HEK293 (cell line): ENCODE data around the gene NHERF2.

Source experiments
- ELK4 ChIP-seq: IDR thresholded peaks from 2 replicates; pipeline ENCODE4 v1.6.1; 2011; ENCODE audit warnings: mild to moderate bottlenecking, low read depth, low read length, borderline replicate concordance
- GLI2 ChIP-seq: fragments of 450-650 bp; formaldehyde crosslinking; IDR thresholded peaks from 2 replicates; pipeline ENCODE4; 2017; ENCODE audit warnings: missing biosample characterization, missing genetic modification characterization, low read depth, borderline replicate concordance
- PRDM2 ChIP-seq: fragments of 450-650 bp; formaldehyde crosslinking; IDR thresholded peaks from 2 replicates; pipeline ENCODE4 v1.5.1; 2016; ENCODE audit warnings: missing biosample characterization, missing genetic modification characterization, borderline replicate concordance
- RBAK ChIP-seq: fragments of 450-650 bp; formaldehyde crosslinking; IDR thresholded peaks from 2 replicates; pipeline ENCODE4 v1.5.1; 2016; ENCODE audit warnings: missing biosample characterization, missing genetic modification characterization
- WT1 ChIP-seq: fragments of 450-650 bp; formaldehyde crosslinking; IDR thresholded peaks from 2 replicates; pipeline ENCODE4 v1.5.1; 2016; ENCODE audit warnings: missing biosample characterization, missing genetic modification characterization
- ZIC2 ChIP-seq: fragments of 450-650 bp; formaldehyde crosslinking; IDR thresholded peaks from 2 replicates; pipeline ENCODE4 v1.5.1; 2016; ENCODE audit warnings: missing biosample characterization, missing genetic modification characterization
- ZNF133 ChIP-seq: fragments of 450-650 bp; formaldehyde crosslinking; IDR thresholded peaks from 2 replicates; pipeline ENCODE4 v1.5.1; 2016; ENCODE audit warnings: missing biosample characterization, missing genetic modification characterization
- ZNF184 ChIP-seq: fragments of 450-650 bp; IDR thresholded peaks from 2 replicates; pipeline ENCODE4 v1.5.1; 2018; ENCODE audit warnings: missing biosample characterization, mild to moderate bottlenecking, missing genetic modification characterization
- ZNF19 ChIP-seq: fragments of 450-650 bp; formaldehyde crosslinking; IDR thresholded peaks from 2 replicates; pipeline ENCODE4; 2016; ENCODE audit warnings: missing biosample characterization, missing genetic modification characterization, low read depth
- ZNF221 ChIP-seq: fragments of 450-650 bp; formaldehyde crosslinking; IDR thresholded peaks from 2 replicates; pipeline ENCODE4 v1.5.1; 2017; ENCODE audit warnings: missing biosample characterization, missing genetic modification characterization, borderline replicate concordance
- ZNF266 ChIP-seq: fragments of 450-650 bp; formaldehyde crosslinking; IDR thresholded peaks from 2 replicates; pipeline ENCODE4 v1.5.1; 2016; ENCODE audit warnings: missing biosample characterization, missing genetic modification characterization, low read depth
- ZNF341 ChIP-seq: fragments of 450-650 bp; formaldehyde crosslinking; IDR thresholded peaks from 2 replicates; pipeline ENCODE4; 2016; ENCODE audit warnings: low read depth, missing biosample characterization, missing genetic modification characterization
- ZNF404 ChIP-seq: fragments of 450-650 bp; formaldehyde crosslinking; IDR thresholded peaks from 2 replicates; pipeline ENCODE4 v1.5.1; 2017; ENCODE audit warnings: missing biosample characterization, missing genetic modification characterization
- ZNF514 ChIP-seq: fragments of 450-650 bp; formaldehyde crosslinking; IDR thresholded peaks from 2 replicates; pipeline ENCODE4 v1.5.1; 2016; ENCODE audit warnings: missing biosample characterization, missing genetic modification characterization
- ZNF530 ChIP-seq: fragments of 450-650 bp; formaldehyde crosslinking; IDR thresholded peaks from 2 replicates; pipeline ENCODE4 v1.5.1; 2016; ENCODE audit warnings: low read depth, missing biosample characterization, missing genetic modification characterization
- ZNF544 ChIP-seq: fragments of 450-650 bp; formaldehyde crosslinking; IDR thresholded peaks from 2 replicates; pipeline ENCODE4 v1.5.0; 2017; ENCODE audit warnings: missing biosample characterization, missing genetic modification characterization
- ZNF76 ChIP-seq: fragments of 450-650 bp; formaldehyde crosslinking; IDR thresholded peaks from 2 replicates; pipeline ENCODE4; 2016; ENCODE audit warnings: low read depth, missing biosample characterization, missing genetic modification characterization, borderline replicate concordance
- ZSCAN4 ChIP-seq: fragments of 450-650 bp; formaldehyde crosslinking; IDR thresholded peaks from 2 replicates; pipeline ENCODE4 v1.5.1; 2017; ENCODE audit warnings: missing biosample characterization, missing genetic modification characterization
- TF ChIP-seq, protein P1 (sequence below): fragments of 450-650 bp; formaldehyde crosslinking; IDR thresholded peaks from 2 replicates; pipeline ENCODE4 v1.5.0; 2017; ENCODE audit warnings: missing biosample characterization, missing genetic modification characterization, borderline replicate concordance
- TF ChIP-seq, protein P2 (sequence below): fragments of 450-650 bp; formaldehyde crosslinking; IDR thresholded peaks from 2 replicates; pipeline ENCODE4 v1.5.1; 2016; ENCODE audit warnings: missing biosample characterization, missing genetic modification characterization, low read depth
- TF ChIP-seq, protein P3 (sequence below): fragments of 450-650 bp; formaldehyde crosslinking; IDR thresholded peaks from 2 replicates; pipeline ENCODE4 v1.5.1; 2017; ENCODE audit warnings: missing biosample characterization, missing genetic modification characterization
- TF ChIP-seq, protein P4 (sequence below): fragments of 450-650 bp; formaldehyde crosslinking; IDR thresholded peaks from 2 replicates; pipeline ENCODE4; 2016; ENCODE audit warnings: missing biosample characterization, missing genetic modification characterization

NHERF2 gene

DNA sequence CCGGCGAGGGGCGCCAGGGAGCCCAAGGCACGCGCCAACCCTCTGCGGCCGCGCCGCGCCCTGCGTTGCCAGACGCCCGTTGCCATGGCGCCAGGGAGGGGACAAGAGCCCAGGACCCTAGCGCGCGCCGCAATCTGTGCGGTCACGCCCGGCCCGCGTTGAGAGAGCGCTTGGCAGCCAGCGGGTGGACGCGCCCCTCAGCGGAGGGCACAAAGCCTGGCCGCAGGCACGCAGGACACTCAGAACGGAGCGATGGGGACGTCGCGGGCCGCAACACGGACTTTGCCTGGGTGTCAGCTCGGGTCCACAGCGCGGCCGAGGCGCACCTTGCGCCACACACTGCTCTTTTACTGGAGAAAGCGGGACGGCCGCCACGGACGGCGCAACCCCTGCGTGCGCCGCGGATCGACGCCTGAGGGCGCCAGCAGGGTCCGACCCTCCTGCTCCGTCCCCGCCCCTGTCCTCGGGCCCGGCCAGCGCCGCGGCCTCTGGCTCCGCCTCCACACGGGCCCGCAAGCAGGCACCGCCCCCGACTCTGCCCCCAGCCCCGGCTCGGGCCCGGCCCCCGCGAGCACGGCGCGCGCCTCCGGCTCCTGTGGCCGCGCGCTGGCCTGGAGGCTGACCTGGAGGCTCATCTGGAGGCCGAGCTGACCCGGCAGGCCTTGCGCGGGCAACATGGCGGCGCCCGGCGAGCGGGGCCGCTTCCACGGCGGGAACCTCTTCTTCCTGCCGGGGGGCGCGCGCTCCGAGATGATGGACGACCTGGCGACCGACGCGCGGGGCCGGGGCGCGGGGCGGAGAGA lies 43.0 kb upstream of the NHERF2 start, which contains the start of gene GFER (continued):
- peak; percentile 75; the same call in 1 of the 2 replicates for TF ChIP-seq ZNF184 (tag by site-specific recombination)
- TF ChIP-seq, protein P1, sequence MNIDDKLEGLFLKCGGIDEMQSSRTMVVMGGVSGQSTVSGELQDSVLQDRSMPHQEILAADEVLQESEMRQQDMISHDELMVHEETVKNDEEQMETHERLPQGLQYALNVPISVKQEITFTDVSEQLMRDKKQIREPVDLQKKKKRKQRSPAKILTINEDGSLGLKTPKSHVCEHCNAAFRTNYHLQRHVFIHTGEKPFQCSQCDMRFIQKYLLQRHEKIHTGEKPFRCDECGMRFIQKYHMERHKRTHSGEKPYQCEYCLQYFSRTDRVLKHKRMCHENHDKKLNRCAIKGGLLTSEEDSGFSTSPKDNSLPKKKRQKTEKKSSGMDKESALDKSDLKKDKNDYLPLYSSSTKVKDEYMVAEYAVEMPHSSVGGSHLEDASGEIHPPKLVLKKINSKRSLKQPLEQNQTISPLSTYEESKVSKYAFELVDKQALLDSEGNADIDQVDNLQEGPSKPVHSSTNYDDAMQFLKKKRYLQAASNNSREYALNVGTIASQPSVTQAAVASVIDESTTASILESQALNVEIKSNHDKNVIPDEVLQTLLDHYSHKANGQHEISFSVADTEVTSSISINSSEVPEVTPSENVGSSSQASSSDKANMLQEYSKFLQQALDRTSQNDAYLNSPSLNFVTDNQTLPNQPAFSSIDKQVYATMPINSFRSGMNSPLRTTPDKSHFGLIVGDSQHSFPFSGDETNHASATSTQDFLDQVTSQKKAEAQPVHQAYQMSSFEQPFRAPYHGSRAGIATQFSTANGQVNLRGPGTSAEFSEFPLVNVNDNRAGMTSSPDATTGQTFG (tag by site-specific recombination): no peak
- peak; percentile 28; the same call in 1 of the 2 replicates for TF ChIP-seq ZNF341 (tag by site-specific recombination)
- no peak for TF ChIP-seq ZNF19
- TF ChIP-seq, protein P2, sequence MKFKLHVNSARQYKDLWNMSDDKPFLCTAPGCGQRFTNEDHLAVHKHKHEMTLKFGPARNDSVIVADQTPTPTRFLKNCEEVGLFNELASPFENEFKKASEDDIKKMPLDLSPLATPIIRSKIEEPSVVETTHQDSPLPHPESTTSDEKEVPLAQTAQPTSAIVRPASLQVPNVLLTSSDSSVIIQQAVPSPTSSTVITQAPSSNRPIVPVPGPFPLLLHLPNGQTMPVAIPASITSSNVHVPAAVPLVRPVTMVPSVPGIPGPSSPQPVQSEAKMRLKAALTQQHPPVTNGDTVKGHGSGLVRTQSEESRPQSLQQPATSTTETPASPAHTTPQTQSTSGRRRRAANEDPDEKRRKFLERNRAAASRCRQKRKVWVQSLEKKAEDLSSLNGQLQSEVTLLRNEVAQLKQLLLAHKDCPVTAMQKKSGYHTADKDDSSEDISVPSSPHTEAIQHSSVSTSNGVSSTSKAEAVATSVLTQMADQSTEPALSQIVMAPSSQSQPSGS: no peak
- TF ChIP-seq RBAK: no peak
- no peak for TF ChIP-seq ELK4
- TF ChIP-seq ZNF76 (tag by site-specific recombination): peak; percentile 87
- TF ChIP-seq ZNF404 (tag by site-specific recombination): no peak
- TF ChIP-seq GLI2 (tag by site-specific recombination): no peak
- TF ChIP-seq, protein P3, sequence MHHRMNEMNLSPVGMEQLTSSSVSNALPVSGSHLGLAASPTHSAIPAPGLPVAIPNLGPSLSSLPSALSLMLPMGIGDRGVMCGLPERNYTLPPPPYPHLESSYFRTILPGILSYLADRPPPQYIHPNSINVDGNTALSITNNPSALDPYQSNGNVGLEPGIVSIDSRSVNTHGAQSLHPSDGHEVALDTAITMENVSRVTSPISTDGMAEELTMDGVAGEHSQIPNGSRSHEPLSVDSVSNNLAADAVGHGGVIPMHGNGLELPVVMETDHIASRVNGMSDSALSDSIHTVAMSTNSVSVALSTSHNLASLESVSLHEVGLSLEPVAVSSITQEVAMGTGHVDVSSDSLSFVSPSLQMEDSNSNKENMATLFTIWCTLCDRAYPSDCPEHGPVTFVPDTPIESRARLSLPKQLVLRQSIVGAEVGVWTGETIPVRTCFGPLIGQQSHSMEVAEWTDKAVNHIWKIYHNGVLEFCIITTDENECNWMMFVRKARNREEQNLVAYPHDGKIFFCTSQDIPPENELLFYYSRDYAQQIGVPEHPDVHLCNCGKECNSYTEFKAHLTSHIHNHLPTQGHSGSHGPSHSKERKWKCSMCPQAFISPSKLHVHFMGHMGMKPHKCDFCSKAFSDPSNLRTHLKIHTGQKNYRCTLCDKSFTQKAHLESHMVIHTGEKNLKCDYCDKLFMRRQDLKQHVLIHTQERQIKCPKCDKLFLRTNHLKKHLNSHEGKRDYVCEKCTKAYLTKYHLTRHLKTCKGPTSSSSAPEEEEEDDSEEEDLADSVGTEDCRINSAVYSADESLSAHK (tag by site-specific recombination): no peak; the same call in 1 of the 2 replicates
- no peak for TF ChIP-seq ZNF530 (tag by site-specific recombination)
- TF ChIP-seq PRDM2 (tag by site-specific recombination): no peak
- peak; percentile 81 for TF ChIP-seq ZIC2 (tag by site-specific recombination)
- TF ChIP-seq ZNF133: no peak
- TF ChIP-seq ZNF544 (tag by site-specific recombination): no peak
- no peak for TF ChIP-seq ZNF221 (tag by site-specific recombination)
- TF ChIP-seq, protein P4, sequence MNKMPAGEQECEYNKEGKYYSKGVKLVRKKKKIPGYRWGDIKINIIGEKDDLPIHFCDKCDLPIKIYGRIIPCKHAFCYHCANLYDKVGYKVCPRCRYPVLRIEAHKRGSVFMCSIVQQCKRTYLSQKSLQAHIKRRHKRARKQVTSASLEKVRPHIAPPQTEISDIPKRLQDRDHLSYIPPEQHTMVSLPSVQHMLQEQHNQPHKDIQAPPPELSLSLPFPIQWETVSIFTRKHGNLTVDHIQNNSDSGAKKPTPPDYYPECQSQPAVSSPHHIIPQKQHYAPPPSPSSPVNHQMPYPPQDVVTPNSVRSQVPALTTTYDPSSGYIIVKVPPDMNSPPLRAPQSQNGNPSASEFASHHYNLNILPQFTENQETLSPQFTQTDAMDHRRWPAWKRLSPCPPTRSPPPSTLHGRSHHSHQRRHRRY (tag by site-specific recombination): no peak
- no peak; the same call in 1 of the 2 replicates for TF ChIP-seq WT1
- no peak for TF ChIP-seq ZSCAN4 (tag by site-specific recombination)
- no peak for TF ChIP-seq ZNF266 (tag by site-specific recombination)
- TF ChIP-seq ZNF514: no peak
